Heart right ventricle (tissue), 16 donors: ENCODE results near the gene TRIM44. TPM values are rescaled to one million over a fixed set of nuclear protein-coding genes. Genes with fewer than 3 reads are reported as not detected.

Experiments used
- ATAC-seq, 8 donors: fragments of 200-7000 bp; cut with Tn5 transposase; one replicate each; pipeline ENCODE4 v1.9.1; 2020; ENCODE audit warnings: mild to moderate bottlenecking in 8 of 8, moderate library complexity in 8 of 8, moderate number of reproducible peaks in 1 of 8
- DNase-seq, 2 donors: peaks; one replicate each; pipeline ENCODE4 v3.0.0-alpha.2; 2020
- H3K27ac ChIP-seq, 10 donors: fragments of 200-600 bp; sonication (generic) in 2 of 10; one replicate each; pipeline versions ENCODE4 v1.5.0 to v1.8.0; 2020 to 2022; ENCODE audit warnings: mild to moderate bottlenecking in 3 of 10
- H3K27me3 ChIP-seq, 7 donors: fragments of 200-600 bp; one replicate each; pipeline ENCODE4 v1.8.0; 2021 to 2022; ENCODE audit warnings: mild to moderate bottlenecking in 2 of 7
- H3K36me3 ChIP-seq, 9 donors: fragments of 200-600 bp; sonication (generic) in 1 of 9; one replicate each; pipeline versions ENCODE4 v1.5.0 to v1.8.0; 2020 to 2022; ENCODE audit warnings: mild to moderate bottlenecking in 2 of 9
- H3K4me1 ChIP-seq, 9 donors: fragments of 200-600 bp; sonication (generic) in 1 of 9; one replicate each; pipeline versions ENCODE4 v1.5.0 to v1.8.0; 2020 to 2022; ENCODE audit warnings: mild to moderate bottlenecking in 4 of 9
- H3K4me3 ChIP-seq, 10 donors: fragments of 200-600 bp; sonication (generic) in 2 of 10; one replicate each; pipeline versions ENCODE4 v1.5.0 to v1.8.0; 2020 to 2022; ENCODE audit warnings: mild to moderate bottlenecking in 7 of 10, moderate library complexity in 2 of 10
- H3K9me3 ChIP-seq, 11 donors: fragments of 200-600 bp in 10 of 11; sonication (generic) in 2 of 11; one replicate each; pipeline versions ENCODE4 v1.5.0 to v1.8.0; 2013 to 2022; ENCODE audit warnings: mild to moderate bottlenecking in 2 of 11, control low read depth in 1 of 11, moderate library complexity in 1 of 11
- CTCF ChIP-seq, 9 donors: fragments of 200-600 bp; sonication (generic) in 2 of 9; IDR thresholded peaks; one replicate each; pipeline versions ENCODE4 v1.5.0 to v1.8.0; 2021 to 2022; ENCODE audit warnings: antibody characterized with exemption in 9 of 9, mild to moderate bottlenecking in 5 of 9, moderate library complexity in 1 of 9
- WGBS, 2 donors: extraction: QIAGEN DNeasy Blood & Tissue Kit; methylation state at CpG; one replicate each; pipeline ENCODE4 v1.1.7; 2013; ENCODE audit warnings: inconsistent platforms in 1 of 2; 5-methylcytosine and 5-hydroxymethylcytosine counted together
- intact Hi-C, 10 donors: fragments of 100-400 bp; cut with DNase I; formaldehyde crosslinking; loops; one replicate each; pipeline versions ENCODE4 v1.11.1 to v1.14.2; 2022
- polyA plus RNA-seq, 2 donors: library from polyadenylated mRNA; stranded (reverse); fragments of 200-250 nt; gene quantifications; one replicate each; pipeline ENCODE4 v1.2.3, GENCODE V29; 2013
- total RNA-seq, 10 donors: library from RNA; stranded (reverse); fragmentation: NEBNext Ultra II Directional in 3 of 10; extraction: Animal tissue kit (Norgen Biotek cat#: 25700) in 3 of 10; gene quantifications; one replicate each; pipeline versions ENCODE4 v1.2.1 to v1.2.4, GENCODE V29; 2021 to 2023
- donor health status: Arrhythmogenic right ventricular cardiomyopathy.
- donor health status: ischemic (EF 13 %, LVEDD 7.1; RV severe dilation, severe dysfunction).
- donor health status: healthy with polysubstance abuse.
- donor health status: DM: no; HTN: yes; CAD: no.
- donor health status: DM: no; HTN: no; CAD: no.
- donor health status: ischemic (EF 25% LVEDD 6.9; RV normal size, moderate dysfunction).
- donor health status: ischemic (EF 25% LVEDD 5.7; RV mildly dilated, moderate dysfunction).
- donor health status: healthy.
- donor health status: DM: yes; HTN: yes; CAD: no.
- donor health status: Ischemic cardiomyopathy.
- donor health status: ischemic (EF 35%, LVEDD 5.7; RV mildly dilated, moderate dysfunction).
- donor health status: nonischemic (EF 11% LVEDD 7.7; RV severe dilation, severe dysfunction).
- donor health status: DM: yes; HTN: yes; CAD: no.
- donor health status: PGD.
- donor health status: ischemic (EF 29% LVEDD 5.4; RV normal size, mild dysfunction).
- donor health status: nonischemic (EF 23%, LVEDD 6.1; RV moderate dilation, normal function).

TRIM44 gene
- total and polyA plus RNA-seq, 12 donors: 6.4 to 59.2 (median 44.5) TPM

GRCh38 chr11:35631891-35632290, 30.7 kb upstream of the TRIM44 start:
- peaks cover 0 to 52% (median 26%) of the 10 kb centered on the region in 7 donors for H3K27me3 ChIP-seq

GRCh38 chr11:35632301-35632700, 30.3 kb upstream of the TRIM44 start:
- TF ChIP-seq CTCF (IDR thresholded peaks at IDR 0.05): no peak
- WGBS, 2 donors: 65 to 68% methylated on average over 1 of the region's 1 CpG

More at GRCh38 chr11:35631891-35632290, 30.7 kb upstream of the TRIM44 start:
- ATAC-seq (no peak), DNase-seq (no peak)
- intact Hi-C loops: no loop called here
- Histone ChIP-seq H3K4me3 (no peak overlapping the region), H3K27ac (no peak overlapping the region), H3K36me3 (no peaks in the 10 kb centered on the region), H3K9me3 (no peaks in the 10 kb centered on the region), H3K4me1 (no peaks in the 10 kb centered on the region)
- 77 to 79% methylated on average over 3 of the region's 3 CpGs for WGBS, 2 donors
- no peak for TF ChIP-seq CTCF (IDR thresholded peaks at IDR 0.05)

GRCh38 chr11:35633827-35634423, 28.6 kb upstream of the TRIM44 start:
- Histone ChIP-seq H3K4me1 (no peaks in the 10 kb centered on the region), H3K36me3 (no peaks in the 10 kb centered on the region), H3K27ac (no peak overlapping the region), H3K9me3 (no peaks in the 10 kb centered on the region), H3K27me3 (peaks cover 0 to 45% (median 26%) of the 10 kb centered on the region in 7 donors), H3K4me3 (no peak overlapping the region)
- ATAC-seq (no peak), DNase-seq (no peak)
- TF ChIP-seq CTCF (IDR thresholded peaks at IDR 0.05): no peak
- 73 to 89% methylated on average over 4 of the region's 4 CpGs for WGBS, 2 donors
- intact Hi-C loops: no loop called here

More at GRCh38 chr11:35632301-35632700, 30.3 kb upstream of the TRIM44 start:
- H3K36me3 ChIP-seq: no peaks in the 10 kb centered on the region
- ATAC-seq: no peak
- no peak overlapping the region for H3K27ac ChIP-seq
- peaks cover 0 to 52% (median 26%) of the 10 kb centered on the region in 7 donors for H3K27me3 ChIP-seq
- no peak overlapping the region for H3K4me3 ChIP-seq
- no peak for DNase-seq
- intact Hi-C loops: no loop called here
- no peaks in the 10 kb centered on the region for H3K4me1 ChIP-seq
- no peaks in the 10 kb centered on the region for H3K9me3 ChIP-seq

- WGBS, 2 donors: 80 to 84% methylated on average over 6 of the region's 6 CpGs
- intact Hi-C loops: no loop called here
Measured at GRCh38 chr11:35635933-35636332, 26.6 kb upstream of the TRIM44 start.

More at GRCh38 chr11:35635933-35636332, 26.6 kb upstream of the TRIM44 start:
- no peak overlapping the region for H3K27ac ChIP-seq
- DNase-seq (no peak), ATAC-seq (no peak)
- no peak overlapping the region for H3K4me3 ChIP-seq
- no peaks in the 10 kb centered on the region for H3K9me3 ChIP-seq
- H3K4me1 ChIP-seq: peaks cover 0 to under 1% (median 0%) of the 10 kb centered on the region in 9 donors
- no peaks in the 10 kb centered on the region for H3K36me3 ChIP-seq
- TF ChIP-seq CTCF (IDR thresholded peaks at IDR 0.05): no peak
- peaks cover 0 to 34% (median 17%) of the 10 kb centered on the region in 7 donors for H3K27me3 ChIP-seq
